Peyer's patch (tissue), 4 donors: Measurements from ENCODE around the gene WHRN. TPM values are rescaled to one million over a fixed set of nuclear protein-coding genes. Genes with fewer than 3 reads are reported as not detected.

Source experiments
- DNase-seq, 3 donors: peaks; one replicate each; pipeline ENCODE4 v3.0.0-alpha.2; 2017 to 2019
- H3K27ac ChIP-seq, 4 donors: fragments of 200-600 bp; sonication (generic); one replicate each; pipeline ENCODE4 v1.5.1; 2016 to 2019
- H3K27me3 ChIP-seq, 2 donors: fragments of 200-600 bp; sonication (generic); one replicate each; pipeline ENCODE4 v1.5.1; 2019
- H3K36me3 ChIP-seq, 3 donors: fragments of 200-600 bp; sonication (generic); one replicate each; pipeline ENCODE4 v1.5.1; 2016 to 2019
- H3K4me1 ChIP-seq, 4 donors: fragments of 200-600 bp; sonication (generic); one replicate each; pipeline ENCODE4 v1.5.1; 2016 to 2019
- H3K4me3 ChIP-seq, 4 donors: fragments of 200-600 bp; sonication (generic); 1 replicate in 3 of 4; 2 replicates in 1 of 4; pipeline ENCODE4 v1.5.1; 2016 to 2019; ENCODE audit warnings: mild to moderate bottlenecking in 1 of 4
- H3K9me3 ChIP-seq, 4 donors: fragments of 200-600 bp; sonication (generic); one replicate each; pipeline ENCODE4 v1.5.1; 2016 to 2019; ENCODE audit warnings: mild to moderate bottlenecking in 1 of 4
- CTCF ChIP-seq, 6 experiments: fragments of 450-650 bp in 4 of 6; fragments of 200-600 bp in 2 of 6; sonication (generic) in 1 of 6; IDR thresholded peaks; one replicate each; pipeline ENCODE4 v1.5.1; 2017 to 2019; ENCODE audit warnings: antibody characterized with exemption in 6 of 6, mild to moderate bottlenecking in 3 of 6, moderate library complexity in 1 of 6
- POLR2A ChIP-seq, 2 donors: fragments of 450-650 bp; IDR thresholded peaks; one replicate each; pipeline ENCODE4 v1.5.1; 2017; ENCODE audit warnings: antibody characterized with exemption in 2 of 2, mild to moderate bottlenecking in 2 of 2, moderate library complexity in 2 of 2
- total RNA-seq, 4 donors: library from RNA; depleted of rRNA; stranded (reverse); fragments of >200 nt; gene quantifications; one replicate each; pipeline ENCODE4 v1.1.0, GENCODE V29; 2016

The WHRN gene
- total RNA-seq, 4 donors from 2014 or later, result 10.7 to 35.5 (median 15.3) TPM

- H3K36me3 ChIP-seq, result peaks cover 0 to 6% (median 0%) of the 10 kb centered on the region in 3 donors
- no peak overlapping the region for H3K4me3 ChIP-seq
- H3K9me3 ChIP-seq, result no peaks in the 10 kb centered on the region
- peaks cover 0 to 10% (median 0%) of the 10 kb centered on the region in 4 donors for H3K4me1 ChIP-seq
- no peaks in the 10 kb centered on the region for H3K27me3 ChIP-seq
- H3K27ac ChIP-seq, result no peak overlapping the region
- TF ChIP-seq CTCF (IDR thresholded peaks at IDR 0.05), result no peak
- TF ChIP-seq POLR2A (IDR thresholded peaks at IDR 0.05), result no peak
- no peak for DNase-seq
Observed at GRCh38 chr9:114482593-114482992, 22.7 kb downstream of the WHRN start.

- DNase-seq, result no peak
- Histone ChIP-seq H3K4me1 (peaks cover 0 to 10% (median 0%) of the 10 kb centered on the region in 4 donors), H3K36me3 (peaks cover 0 to 7% (median 0%) of the 10 kb centered on the region in 3 donors), H3K4me3 (no peak overlapping the region), H3K27ac (no peak overlapping the region), H3K27me3 (no peaks in the 10 kb centered on the region), H3K9me3 (no peaks in the 10 kb centered on the region)
- TF ChIP-seq CTCF (IDR thresholded peaks at IDR 0.05), result no peak
- TF ChIP-seq POLR2A (IDR thresholded peaks at IDR 0.05), result no peak
Observed at GRCh38 chr9:114481789-114482188, 23.5 kb downstream of the WHRN start.

- no peak for TF ChIP-seq POLR2A (IDR thresholded peaks at IDR 0.05)
- no peak for TF ChIP-seq CTCF (IDR thresholded peaks at IDR 0.05)
- Histone ChIP-seq H3K27ac (no peak overlapping the region), H3K4me3 (no peak overlapping the region)
Observed at GRCh38 chr9:114480746-114481435, 24.4 kb downstream of the WHRN start.

GRCh38 chr9:114478871-114479270 is 26.4 kb downstream of the WHRN start:
- no peaks in the 10 kb centered on the region for H3K4me1 ChIP-seq
- H3K27me3 ChIP-seq, result no peaks in the 10 kb centered on the region
- no peak for DNase-seq
- H3K4me3 ChIP-seq, result no peak overlapping the region
- H3K27ac ChIP-seq, result no peak overlapping the region
- no peaks in the 10 kb centered on the region for H3K9me3 ChIP-seq
- TF ChIP-seq CTCF (IDR thresholded peaks at IDR 0.05) (no peak), POLR2A (IDR thresholded peaks at IDR 0.05) (no peak)
- H3K36me3 ChIP-seq, result peaks cover 0 to 15% (median 0%) of the 10 kb centered on the region in 3 donors

More at GRCh38 chr9:114480746-114481435, 24.4 kb downstream of the WHRN start:
- H3K36me3 ChIP-seq, result peaks cover 0 to 15% (median 0%) of the 10 kb centered on the region in 3 donors
- DNase-seq, result no peak
- H3K4me1 ChIP-seq, result peaks cover 0 to 10% (median 0%) of the 10 kb centered on the region in 4 donors
- H3K27me3 ChIP-seq, result no peaks in the 10 kb centered on the region
- no peaks in the 10 kb centered on the region for H3K9me3 ChIP-seq

GRCh38 chr9:114478459-114478858 is 26.8 kb downstream of the WHRN start:
- H3K27me3 ChIP-seq, result no peaks in the 10 kb centered on the region
- DNase-seq, result no peak
- TF ChIP-seq POLR2A (IDR thresholded peaks at IDR 0.05), result no peak
- TF ChIP-seq CTCF (IDR thresholded peaks at IDR 0.05), result no peak
- H3K36me3 ChIP-seq, result peaks cover 0 to 15% (median 0%) of the 10 kb centered on the region in 3 donors
- no peak overlapping the region for H3K27ac ChIP-seq
- H3K4me1 ChIP-seq, result no peaks in the 10 kb centered on the region
- no peak overlapping the region for H3K4me3 ChIP-seq
- H3K9me3 ChIP-seq, result no peaks in the 10 kb centered on the region
